Ovary (tissue), 3 donors: ENCODE results near the gene LIN28B.

Experiments
- EP300 ChIP-seq: sonication (generic); formaldehyde crosslinking; IDR thresholded peaks from one replicate; pipeline ENCODE4 v1.6.1; 2017; ENCODE audit warnings: antibody characterized with exemption
- POLR2A ChIP-seq: fragments of 450-650 bp; IDR thresholded peaks from one replicate; pipeline ENCODE4 v1.6.1; 2017; ENCODE audit warnings: antibody characterized with exemption, mild to moderate bottlenecking, moderate library complexity
- TF ChIP-seq, protein P1 (sequence below), 3 donors: fragments of 450-650 bp in 2 of 3; fragments of 200-600 bp in 1 of 3; IDR thresholded peaks; one replicate each; pipeline versions ENCODE4 v1.5.1 to v1.8.0; 2016 to 2022; ENCODE audit warnings: antibody characterized with exemption in 3 of 3, mild to moderate bottlenecking in 1 of 3
- donor health status: DM: no; HTN: no; CAD: no.

DNA sequence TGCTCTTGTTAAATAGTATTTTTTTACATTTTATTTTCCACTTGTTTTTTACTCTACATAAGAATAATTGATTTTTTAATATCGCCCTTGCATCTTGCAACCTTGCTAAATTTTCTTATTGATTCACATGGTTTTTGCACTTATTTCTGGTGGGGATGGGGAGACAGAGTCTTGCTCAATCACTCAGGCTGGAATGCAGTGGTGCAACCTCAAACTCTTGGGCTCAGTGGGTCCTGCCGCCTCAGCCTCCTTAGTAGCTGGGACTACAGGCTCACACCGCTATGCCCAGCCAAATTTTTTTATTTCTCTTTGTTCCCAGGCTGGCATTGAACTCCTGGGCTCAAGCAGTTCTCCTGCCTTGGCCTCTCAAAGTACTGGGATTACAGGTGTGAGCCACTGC is 30.3 kb downstream of the LIN28B start:
- TF ChIP-seq POLR2A: no peak
- TF ChIP-seq, protein P1, sequence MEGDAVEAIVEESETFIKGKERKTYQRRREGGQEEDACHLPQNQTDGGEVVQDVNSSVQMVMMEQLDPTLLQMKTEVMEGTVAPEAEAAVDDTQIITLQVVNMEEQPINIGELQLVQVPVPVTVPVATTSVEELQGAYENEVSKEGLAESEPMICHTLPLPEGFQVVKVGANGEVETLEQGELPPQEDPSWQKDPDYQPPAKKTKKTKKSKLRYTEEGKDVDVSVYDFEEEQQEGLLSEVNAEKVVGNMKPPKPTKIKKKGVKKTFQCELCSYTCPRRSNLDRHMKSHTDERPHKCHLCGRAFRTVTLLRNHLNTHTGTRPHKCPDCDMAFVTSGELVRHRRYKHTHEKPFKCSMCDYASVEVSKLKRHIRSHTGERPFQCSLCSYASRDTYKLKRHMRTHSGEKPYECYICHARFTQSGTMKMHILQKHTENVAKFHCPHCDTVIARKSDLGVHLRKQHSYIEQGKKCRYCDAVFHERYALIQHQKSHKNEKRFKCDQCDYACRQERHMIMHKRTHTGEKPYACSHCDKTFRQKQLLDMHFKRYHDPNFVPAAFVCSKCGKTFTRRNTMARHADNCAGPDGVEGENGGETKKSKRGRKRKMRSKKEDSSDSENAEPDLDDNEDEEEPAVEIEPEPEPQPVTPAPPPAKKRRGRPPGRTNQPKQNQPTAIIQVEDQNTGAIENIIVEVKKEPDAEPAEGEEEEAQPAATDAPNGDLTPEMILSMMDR (IDR thresholded peaks at IDR 0.05): no peak
- TF ChIP-seq EP300: no peak
